Measurements from ENCODE around the gene ZCCHC14.
A peak's percentile ranks its signal among the peaks of the same experiment; 100 is the strongest.

Gene ZCCHC14

GRCh38 chr16:87460936-87461335, 31.9 kb downstream of the ZCCHC14 start:
- TF ChIP-seq CTCF (conservative IDR thresholded peaks at IDR 0.05; ENCODE audit: low read length): no peak
- H3K4me3 ChIP-seq (ENCODE audit: low read length): no peak overlapping the region
- no peak for DNase-seq (ENCODE audit: low read depth)

DNA sequence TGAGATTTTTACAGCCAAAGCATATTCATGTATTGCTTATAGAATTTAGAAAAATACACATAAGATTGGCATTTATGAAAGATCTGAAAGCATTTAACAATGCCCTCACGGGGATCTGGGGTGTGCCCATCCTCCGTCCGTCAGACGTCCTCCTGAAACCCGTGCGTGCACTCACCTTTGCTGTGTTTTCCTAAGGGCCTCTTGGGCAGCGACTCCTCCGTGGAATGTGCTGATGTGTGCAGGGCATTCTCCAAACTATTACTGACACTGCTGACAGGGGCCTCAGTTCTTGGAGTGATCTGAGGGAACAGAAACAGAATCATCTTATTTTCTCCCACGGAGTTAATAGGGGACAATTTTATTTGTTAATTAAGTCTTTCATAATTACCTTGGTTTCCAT, 33.0 kb downstream of the ZCCHC14 start:
- TF ChIP-seq CTCF (conservative IDR thresholded peaks at IDR 0.05; ENCODE audit: low read length): no peak
- no peak overlapping the region for H3K4me3 ChIP-seq (ENCODE audit: low read length)
- DNase-seq (ENCODE audit: low read depth): no peak

- TF ChIP-seq CTCF (conservative IDR thresholded peaks at IDR 0.05; ENCODE audit: low read length): no peak
- no peak overlapping the region for H3K4me3 ChIP-seq (ENCODE audit: low read length)
- DNase-seq (ENCODE audit: low read depth): no peak
These were observed 33.8 kb downstream of the ZCCHC14 start for GRCh38 chr16:87459027-87459426.

DNA sequence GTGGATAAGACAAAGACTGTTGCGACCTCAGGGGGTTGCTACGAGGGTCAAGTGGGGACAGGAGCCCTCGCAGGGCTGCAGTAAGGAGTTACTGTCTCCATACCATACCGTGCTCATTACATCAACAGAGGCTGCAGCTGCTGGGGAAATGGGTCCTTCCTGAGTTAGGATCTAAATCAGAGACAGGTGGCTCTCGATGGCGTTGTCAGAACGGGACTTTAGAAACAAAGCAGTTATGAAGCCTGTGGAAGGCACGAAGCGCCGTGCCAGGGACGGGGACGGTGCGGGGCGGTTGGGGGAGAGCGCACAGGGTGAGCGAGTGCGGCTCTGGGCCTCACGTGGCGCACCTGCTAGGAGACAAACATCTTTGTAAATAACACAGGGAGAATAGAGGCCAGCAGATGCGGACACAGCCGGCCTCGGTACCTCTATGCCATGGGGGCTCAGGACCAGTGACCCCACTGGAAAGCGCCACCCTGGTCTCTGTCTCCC, 34.4 kb downstream of the ZCCHC14 start:
- TF ChIP-seq CTCF (conservative IDR thresholded peaks at IDR 0.05; ENCODE audit: low read length): no peak
- no peak overlapping the region for H3K4me3 ChIP-seq (ENCODE audit: low read length)
- DNase-seq (ENCODE audit: low read depth): no peak

- no peak for TF ChIP-seq CTCF (conservative IDR thresholded peaks at IDR 0.05; ENCODE audit: low read length)
- H3K4me3 ChIP-seq (ENCODE audit: low read length): no peak overlapping the region
- DNase-seq (ENCODE audit: low read depth): peak; percentile 99
These were observed 35.0 kb downstream of the ZCCHC14 start for GRCh38 chr16:87457709-87458423.

DNA sequence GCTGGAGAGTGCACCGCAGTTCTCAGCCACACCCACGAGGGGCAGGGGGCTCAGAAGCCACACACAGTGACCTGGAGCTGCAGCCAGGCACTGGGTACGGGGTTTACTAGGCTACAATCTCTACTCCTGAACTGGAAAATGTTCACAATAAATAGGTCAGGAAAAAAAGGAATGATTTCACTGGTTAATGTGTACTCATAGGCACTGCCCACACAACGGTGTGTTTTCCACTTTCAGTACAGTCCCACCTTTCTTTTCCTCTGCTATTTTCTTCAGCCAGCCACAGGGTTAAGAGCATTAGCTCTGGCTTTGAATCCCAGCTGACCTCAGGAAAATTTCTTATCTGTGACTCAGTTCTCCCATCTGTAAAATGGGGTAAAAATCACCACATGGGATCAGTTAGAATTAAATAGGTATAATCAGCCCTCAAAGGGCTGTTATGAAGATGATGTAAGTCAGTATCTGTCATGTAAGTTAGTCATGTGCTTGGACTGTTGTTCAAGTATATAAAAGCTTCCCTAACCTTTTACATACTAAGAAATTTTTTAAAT, 35.7 kb downstream of the ZCCHC14 start:
- peak; percentile 75 for DNase-seq (ENCODE audit: low read depth)
- TF ChIP-seq CTCF (conservative IDR thresholded peaks at IDR 0.05; ENCODE audit: low read length): no peak
- H3K4me3 ChIP-seq (ENCODE audit: low read length): no peak overlapping the region

- no peak for TF ChIP-seq CTCF (conservative IDR thresholded peaks at IDR 0.05; ENCODE audit: low read length)
- no peak overlapping the region for H3K4me3 ChIP-seq (ENCODE audit: low read length)
- DNase-seq (ENCODE audit: low read depth): no peak
These were observed 38.4 kb downstream of the ZCCHC14 start for GRCh38 chr16:87454391-87454790.

Measured in AG10803 (cell line).